ENCODE results near the gene LNX2.

Gene LNX2

DNA sequence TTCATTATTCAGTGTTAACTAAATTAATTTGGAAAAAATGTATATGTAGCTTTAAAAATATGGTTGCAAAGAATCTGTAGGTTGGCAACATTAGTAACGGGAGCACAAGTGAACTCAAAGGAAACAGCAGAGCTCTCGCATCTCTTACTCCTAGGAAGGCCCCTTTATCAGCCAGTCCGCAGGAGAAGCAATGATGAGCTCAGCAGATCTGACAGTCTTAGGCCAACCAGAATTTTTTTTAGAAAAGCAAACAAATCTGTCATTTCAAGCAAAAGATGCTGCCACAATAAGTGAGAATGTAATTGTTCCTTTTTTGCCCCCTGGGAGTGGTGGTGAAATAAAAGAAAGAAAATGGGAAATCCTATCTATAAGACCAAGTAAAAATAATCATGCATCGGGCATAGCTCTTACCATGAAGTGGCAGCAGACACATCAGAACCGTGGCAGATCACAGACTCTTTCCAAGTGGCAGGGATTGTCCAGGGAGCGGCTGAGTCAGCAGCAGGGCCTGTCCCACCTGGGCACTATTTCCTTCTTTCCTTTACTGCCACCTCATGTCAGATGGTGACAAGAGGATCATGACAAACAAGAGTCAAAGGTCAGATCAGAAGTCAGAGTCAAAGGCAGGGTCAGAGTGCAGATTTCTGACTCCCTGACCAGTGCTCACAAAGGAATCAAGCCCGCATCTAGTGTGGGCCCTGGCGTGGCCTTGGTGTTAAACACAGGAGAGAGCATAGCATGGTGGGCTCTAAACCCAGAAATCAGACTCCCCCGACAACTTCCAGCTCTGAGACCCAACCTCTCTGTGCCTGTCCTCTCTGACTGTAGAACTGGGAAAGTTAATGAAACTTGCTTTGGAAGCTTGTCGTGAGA, 86.0 kb downstream of the LNX2 start:
- TF ChIP-seq, protein P1, sequence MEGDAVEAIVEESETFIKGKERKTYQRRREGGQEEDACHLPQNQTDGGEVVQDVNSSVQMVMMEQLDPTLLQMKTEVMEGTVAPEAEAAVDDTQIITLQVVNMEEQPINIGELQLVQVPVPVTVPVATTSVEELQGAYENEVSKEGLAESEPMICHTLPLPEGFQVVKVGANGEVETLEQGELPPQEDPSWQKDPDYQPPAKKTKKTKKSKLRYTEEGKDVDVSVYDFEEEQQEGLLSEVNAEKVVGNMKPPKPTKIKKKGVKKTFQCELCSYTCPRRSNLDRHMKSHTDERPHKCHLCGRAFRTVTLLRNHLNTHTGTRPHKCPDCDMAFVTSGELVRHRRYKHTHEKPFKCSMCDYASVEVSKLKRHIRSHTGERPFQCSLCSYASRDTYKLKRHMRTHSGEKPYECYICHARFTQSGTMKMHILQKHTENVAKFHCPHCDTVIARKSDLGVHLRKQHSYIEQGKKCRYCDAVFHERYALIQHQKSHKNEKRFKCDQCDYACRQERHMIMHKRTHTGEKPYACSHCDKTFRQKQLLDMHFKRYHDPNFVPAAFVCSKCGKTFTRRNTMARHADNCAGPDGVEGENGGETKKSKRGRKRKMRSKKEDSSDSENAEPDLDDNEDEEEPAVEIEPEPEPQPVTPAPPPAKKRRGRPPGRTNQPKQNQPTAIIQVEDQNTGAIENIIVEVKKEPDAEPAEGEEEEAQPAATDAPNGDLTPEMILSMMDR (conservative IDR thresholded peaks at IDR 0.05; ENCODE audit: low read length) = no peak
- H3K4me3 ChIP-seq (ENCODE audit: low read length) = no peak overlapping the region
- DNase-seq (ENCODE audit: low read depth) = no peak

DNA sequence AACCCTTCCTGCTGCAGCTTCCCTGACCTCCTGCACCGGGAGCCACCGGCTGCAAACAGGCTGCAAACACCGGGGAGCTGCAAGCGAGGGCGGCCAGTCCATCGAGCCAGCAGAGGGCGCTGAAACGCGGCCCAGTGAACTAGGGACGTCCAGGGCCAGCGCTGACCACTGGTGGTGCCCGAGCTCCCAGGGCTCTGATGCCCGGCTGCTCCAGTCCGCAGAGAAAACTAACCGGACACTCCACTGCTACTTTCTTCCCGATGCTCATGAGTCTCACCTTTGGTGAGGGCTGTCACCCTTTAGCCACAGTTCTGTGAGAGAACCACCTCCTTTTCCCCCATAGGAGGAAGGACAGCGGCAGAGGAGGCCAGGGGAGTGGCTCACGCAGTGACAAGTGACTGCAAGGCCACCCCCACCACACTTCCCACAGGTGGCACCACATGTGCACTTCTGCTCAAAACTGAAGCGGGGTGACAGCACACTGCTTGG, 87.1 kb downstream of the LNX2 start:
- DNase-seq (ENCODE audit: low read depth) = peak; percentile 71

DNA sequence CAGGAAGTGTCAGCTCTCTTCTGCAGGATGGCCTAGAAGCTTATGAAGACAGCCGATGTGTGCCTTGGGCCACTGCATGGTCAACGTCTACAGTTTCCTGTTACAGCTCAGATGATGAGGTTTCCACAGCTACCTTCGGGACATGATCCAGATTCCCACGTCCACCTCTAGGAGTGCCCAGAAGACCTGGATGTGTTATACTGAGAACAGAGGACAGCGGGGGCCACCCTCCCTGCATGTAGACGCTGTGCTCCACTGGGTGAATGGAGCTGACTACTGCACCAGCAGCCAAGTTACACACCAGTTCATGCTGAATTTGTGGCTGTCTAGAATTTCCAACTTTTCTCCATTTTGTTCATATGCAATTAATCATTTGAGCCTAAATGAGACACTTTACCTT, 91.4 kb downstream of the LNX2 start:
- TF ChIP-seq, protein P1 (conservative IDR thresholded peaks at IDR 0.05; ENCODE audit: low read length) = no peak
- DNase-seq (ENCODE audit: low read depth) = no peak
- no peak overlapping the region for H3K4me3 ChIP-seq (ENCODE audit: low read length)

More for the DNA sequence above, 87.1 kb downstream of the LNX2 start:
- TF ChIP-seq, protein P1 (conservative IDR thresholded peaks at IDR 0.05; ENCODE audit: low read length) = peak; percentile 94
- peak overlapping the region; percentile 36 for H3K4me3 ChIP-seq (ENCODE audit: low read length)

DNA sequence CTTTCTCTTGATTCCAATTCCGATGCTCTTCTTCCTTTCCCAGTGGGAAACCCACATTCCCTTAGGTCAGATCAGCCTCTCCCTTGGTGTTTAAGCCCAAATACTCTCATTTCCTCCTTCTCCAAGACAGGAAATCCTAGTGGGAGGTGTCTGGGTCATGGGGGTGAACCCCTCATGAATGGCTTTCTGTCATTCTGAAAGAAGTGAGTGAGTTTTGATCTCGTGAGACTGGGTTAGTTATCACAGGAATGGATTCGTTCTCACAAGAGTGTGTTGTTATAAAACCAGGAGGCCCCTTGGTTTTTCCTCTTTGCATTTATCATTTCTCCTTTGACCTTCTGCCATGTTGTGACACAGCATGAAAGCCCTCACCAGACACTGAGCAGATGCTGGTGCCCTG, 93.8 kb downstream of the LNX2 start:
- TF ChIP-seq, protein P1 (conservative IDR thresholded peaks at IDR 0.05; ENCODE audit: low read length) = no peak
- no peak overlapping the region for H3K4me3 ChIP-seq (ENCODE audit: low read length)
- DNase-seq (ENCODE audit: low read depth) = no peak

- no peak overlapping the region for H3K4me3 ChIP-seq (ENCODE audit: low read length)
- TF ChIP-seq, protein P1 (conservative IDR thresholded peaks at IDR 0.05; ENCODE audit: low read length) = no peak
- no peak for DNase-seq (ENCODE audit: low read depth)
Observed at GRCh38 chr13:27524981-27525975, 95.1 kb downstream of the LNX2 start.

DNA sequence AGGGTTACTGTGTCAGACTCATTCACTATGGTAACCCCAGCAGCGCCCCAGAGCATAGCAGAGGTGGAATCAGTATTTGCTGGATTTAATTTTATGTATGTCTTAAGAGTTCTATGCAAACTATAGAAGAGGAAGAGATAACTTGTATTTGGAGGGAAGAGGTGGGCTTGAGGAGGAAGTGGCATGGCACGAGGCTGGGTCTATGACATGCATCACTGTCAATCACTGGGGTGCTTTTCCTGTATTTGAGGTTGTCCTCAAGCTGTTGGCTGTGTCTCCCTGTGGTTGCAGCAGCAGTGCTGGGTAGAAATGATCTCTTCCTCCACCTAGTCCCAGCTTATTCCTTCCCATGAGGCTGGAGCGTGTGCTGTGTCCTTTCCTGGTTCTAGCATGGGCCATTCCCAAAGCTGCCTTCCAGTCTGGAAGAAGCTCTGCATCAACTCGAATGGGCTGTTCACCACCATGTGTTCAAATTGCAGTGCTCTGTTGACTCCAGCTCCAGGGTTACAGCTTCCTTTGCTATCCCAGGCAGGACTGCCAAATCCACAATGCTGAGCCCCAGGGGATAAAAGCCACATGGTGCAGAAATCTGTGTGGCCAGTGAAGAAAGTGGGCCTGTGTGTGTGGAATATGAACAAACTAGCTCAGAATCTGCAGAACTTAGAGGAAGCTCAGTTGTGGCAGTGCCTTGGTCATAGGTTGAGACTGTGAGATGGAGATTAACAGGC, 96.8 kb downstream of the LNX2 start:
- H3K4me3 ChIP-seq (ENCODE audit: low read length) = no peak overlapping the region
- DNase-seq (ENCODE audit: low read depth) = peak; percentile 46
- TF ChIP-seq, protein P1 (conservative IDR thresholded peaks at IDR 0.05; ENCODE audit: low read length) = no peak

Data from AG10803 (cell line).